GDM1 (cell line): ENCODE data around the gene CFTR.
A peak's percentile ranks its signal among the peaks of the same experiment; 100 is the strongest.

Experiments used
- DNase-seq: peaks from one replicate; lab custom pipeline; 2025; lab: John Stamatoyannopoulos, UW

CFTR gene

GRCh38 chr7:117652943-117653680 lies 173.3 kb downstream of the CFTR start:
- DNase-seq, result no peak

DNA sequence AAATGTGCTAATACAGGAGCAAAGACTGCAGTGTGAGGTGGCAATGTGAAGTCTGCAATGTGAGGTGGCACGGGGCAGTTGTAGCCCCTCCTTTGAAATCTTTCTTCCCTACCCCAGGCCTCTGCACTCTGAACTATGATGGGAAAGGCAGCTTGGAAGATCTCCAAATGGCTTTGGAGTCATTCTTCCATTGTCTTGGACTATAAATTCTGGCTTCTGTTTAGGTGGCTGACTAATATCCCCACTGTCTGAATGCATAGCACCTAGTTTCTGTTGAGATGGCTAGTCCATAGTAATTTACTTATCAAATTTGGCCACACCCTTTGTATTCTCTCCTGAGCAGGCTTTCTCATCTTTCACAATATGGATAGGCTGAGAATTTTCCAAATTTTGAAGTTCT lies 175.0 kb downstream of the CFTR start:
- no peak for DNase-seq

GRCh38 chr7:117656806-117657205 lies 177.0 kb downstream of the CFTR start:
- DNase-seq, result no peak

DNA sequence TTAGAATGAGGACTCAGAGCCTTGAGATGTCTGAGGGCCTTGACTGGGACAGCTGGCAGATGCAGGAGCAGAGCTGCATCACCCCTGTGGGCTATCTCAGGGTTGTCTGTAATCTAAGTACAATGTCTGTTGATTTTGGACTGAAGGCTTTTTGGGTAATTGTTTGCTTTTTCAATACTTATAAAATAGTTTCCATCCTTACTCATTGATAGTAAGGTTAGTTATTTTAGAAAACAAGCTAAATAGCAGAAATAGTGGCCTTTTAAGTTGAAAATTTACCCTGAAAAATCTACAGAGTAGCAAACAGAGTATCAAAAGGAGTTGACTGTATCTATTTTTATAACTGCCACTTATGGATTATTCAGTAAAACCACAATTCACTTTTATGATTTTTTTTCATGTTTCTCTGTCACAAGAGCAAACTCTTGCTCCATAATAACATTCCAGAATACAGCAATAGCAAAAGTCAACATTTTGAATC lies 179.7 kb downstream of the CFTR start:
- no peak for DNase-seq

- DNase-seq, result no peak
Observed at GRCh38 chr7:117661328-117661727, 181.5 kb downstream of the CFTR start.

- DNase-seq, result no peak
Observed at GRCh38 chr7:117664047-117664446, 184.2 kb downstream of the CFTR start.

DNA sequence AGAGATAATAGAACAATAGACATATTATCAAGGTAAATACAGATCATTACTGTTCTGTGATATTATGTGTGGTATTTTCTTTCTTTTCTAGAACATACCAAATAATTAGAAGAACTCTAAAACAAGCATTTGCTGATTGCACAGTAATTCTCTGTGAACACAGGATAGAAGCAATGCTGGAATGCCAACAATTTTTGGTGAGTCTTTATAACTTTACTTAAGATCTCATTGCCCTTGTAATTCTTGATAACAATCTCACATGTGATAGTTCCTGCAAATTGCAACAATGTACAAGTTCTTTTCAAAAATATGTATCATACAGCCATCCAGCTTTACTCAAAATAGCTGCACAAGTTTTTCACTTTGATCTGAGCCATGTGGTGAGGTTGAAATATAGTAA lies 185.5 kb downstream of the CFTR start:
- no peak for DNase-seq

GRCh38 chr7:117666031-117666430 lies 186.2 kb downstream of the CFTR start:
- DNase-seq, result no peak

DNA sequence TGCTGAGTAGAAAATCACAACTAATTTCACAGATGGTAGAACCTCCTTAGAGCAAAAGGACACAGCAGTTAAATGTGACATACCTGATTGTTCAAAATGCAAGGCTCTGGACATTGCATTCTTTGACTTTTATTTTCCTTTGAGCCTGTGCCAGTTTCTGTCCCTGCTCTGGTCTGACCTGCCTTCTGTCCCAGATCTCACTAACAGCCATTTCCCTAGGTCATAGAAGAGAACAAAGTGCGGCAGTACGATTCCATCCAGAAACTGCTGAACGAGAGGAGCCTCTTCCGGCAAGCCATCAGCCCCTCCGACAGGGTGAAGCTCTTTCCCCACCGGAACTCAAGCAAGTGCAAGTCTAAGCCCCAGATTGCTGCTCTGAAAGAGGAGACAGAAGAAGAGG lies 186.9 kb downstream of the CFTR start:
- DNase-seq, result no peak

- no peak for DNase-seq
Observed at GRCh38 chr7:117667456-117667855, 187.6 kb downstream of the CFTR start.

DNA sequence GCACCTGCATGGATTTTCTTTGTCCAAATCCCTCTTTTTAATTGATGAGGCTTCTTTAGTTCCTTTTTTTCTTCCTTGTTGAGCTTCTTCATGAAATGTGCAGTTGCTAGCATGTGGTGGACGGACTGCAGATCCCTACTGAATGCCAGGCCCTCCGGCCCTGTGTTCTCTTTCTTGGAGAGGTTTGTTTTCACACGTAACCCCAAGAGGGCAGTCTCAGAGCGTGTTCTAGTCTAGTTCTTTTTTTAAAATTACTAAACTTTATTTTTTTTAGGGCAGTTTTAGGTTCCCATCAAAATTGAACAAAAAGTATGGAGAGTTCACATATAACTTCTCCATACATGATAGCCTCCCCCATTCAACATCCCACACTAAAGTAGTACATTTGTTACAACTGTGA lies 190.0 kb downstream of the CFTR start:
- DNase-seq, result no peak

- no peak for DNase-seq
Observed at GRCh38 chr7:117672453-117672852, 192.6 kb downstream of the CFTR start.

GRCh38 chr7:117673367-117673766 lies 193.5 kb downstream of the CFTR start:
- no peak for DNase-seq

DNA sequence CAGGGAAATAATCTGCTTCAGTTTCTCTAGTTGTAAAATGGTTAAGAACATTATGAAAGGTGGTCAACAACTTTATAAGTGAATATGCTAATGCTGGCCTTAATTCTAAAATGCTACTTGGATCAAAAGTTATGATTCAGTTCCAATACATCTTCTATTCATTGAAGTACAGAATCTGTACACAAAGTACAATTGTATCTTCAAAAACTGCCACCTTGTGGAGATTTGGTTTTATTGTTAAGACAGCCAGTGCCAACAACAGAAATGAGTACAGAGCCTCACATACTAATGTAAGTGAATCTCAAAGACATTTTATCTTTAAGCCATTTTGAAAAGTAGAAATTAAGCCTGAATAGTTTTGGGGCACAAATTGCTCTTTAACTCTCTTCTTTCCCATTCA lies 194.0 kb downstream of the CFTR start:
- peak; percentile 8 for DNase-seq

GRCh38 chr7:117674617-117675016 lies 194.8 kb downstream of the CFTR start:
- DNase-seq, result no peak

DNA sequence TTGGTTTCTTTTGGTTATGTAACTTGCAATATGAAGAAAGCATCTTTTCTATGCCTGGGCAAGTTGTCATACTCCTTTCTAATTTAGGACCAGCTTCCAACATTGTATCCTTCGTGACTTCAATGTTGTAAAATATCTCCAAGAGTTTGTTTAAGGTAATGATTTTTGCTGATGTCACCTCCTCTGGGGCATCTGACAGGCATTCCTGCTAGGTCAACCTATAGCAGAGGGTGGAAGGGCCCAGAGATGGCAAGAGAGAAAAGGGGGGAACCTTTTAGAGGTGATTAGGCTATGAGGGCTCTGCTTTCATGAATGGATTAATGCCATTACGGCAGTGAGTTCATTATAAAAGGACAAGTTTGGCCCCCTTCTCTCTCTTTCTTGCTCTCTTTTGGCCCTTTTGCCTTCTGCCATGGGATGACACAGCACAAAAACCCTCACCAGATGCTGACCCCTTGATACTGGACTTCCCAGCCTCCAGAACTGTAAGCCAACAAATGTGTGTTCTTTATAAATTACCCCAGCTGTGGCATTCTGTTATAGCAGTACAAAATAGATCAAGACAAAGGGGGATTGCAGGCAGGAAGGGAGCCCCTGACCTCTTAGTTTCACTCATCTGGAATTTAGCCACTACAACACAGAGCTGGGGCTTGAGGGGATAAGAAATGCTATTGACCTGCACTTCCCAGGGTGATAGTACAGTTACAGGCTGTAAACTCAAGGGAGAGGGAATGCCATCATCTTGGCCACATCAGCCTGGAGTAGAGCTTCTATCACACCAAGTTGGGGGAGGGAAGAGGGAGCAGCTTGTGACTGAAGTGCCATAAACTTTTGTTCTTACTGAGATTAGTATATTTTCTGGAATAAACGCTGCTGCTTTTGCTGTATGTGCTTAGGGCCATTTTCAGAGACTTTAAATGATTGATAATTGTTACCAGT lies 195.9 kb downstream of the CFTR start:
- no peak for DNase-seq

DNA sequence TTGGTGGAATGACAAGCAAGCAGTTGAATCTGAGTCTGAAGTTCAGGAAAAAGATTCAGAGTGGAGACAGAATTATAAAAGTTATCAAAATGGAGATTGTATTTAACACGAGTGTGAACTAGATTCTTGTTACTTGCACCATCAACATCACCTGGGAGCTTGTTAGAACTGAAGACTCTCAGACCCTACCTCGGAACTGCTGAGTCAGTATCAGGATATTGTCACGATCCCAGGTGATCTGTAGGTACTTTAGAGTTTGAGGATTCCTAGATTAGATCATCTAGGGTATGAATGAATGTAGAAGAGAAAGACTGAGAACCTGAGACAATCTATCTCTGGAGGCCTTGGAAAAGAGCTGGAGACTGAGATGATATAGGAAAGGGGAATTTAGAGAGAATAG lies 199.3 kb downstream of the CFTR start:
- DNase-seq, result no peak

GRCh38 chr7:117682681-117683385 lies 203.0 kb downstream of the CFTR start:
- no peak for DNase-seq

DNA sequence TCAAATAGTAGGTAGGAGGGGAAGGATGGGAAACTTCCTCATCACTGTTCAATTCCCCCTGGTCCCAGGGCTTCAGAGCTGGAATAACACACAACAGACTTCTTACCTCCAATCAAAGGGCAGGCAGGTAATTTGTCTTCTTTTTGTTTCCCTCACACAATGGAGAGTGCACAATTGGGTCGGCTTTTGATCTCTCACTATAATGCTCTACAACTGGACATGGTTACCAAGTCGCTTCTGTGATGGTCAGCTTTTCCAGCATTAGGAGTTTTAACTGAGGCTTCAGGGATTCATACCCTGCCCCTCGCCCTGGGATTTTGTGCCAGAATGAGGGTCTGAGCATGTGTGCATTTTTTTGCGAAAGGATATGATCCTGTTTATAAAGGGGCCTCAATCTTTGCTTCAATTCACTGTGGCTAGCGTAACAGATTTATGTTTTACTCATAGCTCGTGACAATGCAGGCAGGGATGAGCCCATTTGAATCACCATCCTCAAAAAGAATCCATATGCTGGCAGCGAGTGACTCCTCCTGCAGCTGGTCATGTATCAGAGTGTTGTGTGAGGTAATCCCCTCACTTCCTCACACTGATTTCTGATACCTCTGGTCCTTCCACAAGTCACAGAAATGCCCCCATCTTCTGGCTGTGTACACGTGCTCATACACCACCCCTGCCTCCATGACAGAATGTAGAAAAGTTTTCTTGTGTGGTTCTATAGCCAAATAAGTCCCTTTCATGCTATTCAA lies 203.8 kb downstream of the CFTR start:
- no peak for DNase-seq

DNA sequence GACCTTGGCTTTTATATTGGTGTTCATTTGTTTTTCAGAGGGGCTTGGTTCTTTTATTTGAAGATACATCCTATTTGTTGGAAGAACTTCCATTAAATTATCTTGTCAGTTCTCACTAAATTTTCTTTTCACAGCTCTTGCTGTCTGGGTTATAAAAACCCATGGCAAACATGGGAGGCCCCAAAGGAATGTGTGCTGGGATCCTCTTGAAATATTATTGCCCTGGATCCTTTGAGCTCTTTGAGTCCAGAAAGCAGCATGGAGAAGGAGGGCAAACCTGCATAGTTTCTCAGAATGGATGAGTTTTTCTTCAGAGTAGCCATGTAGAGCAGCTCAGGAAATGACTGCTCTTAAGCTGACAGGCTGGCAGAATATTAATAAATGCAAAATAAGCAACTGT lies 206.0 kb downstream of the CFTR start:
- DNase-seq, result no peak

GRCh38 chr7:117686311-117686935 lies 206.6 kb downstream of the CFTR start:
- DNase-seq, result no peak
